GM21717 (cell line): ENCODE data around the gene CLPTM1L.
"Not testable (repeated sequence)": the region's sequence is repeated elsewhere in the genome, so short reads cannot be mapped to it uniquely, and the experiment has no call there.

Source experiments
- ATAC-seq: cut with Tn5 transposase; IDR thresholded peaks from one replicate; pipeline ENCODE4 v1.9.1; 2021; ENCODE audit warnings: mild to moderate bottlenecking, moderate library complexity; ENCODE audit not compliant: unreplicated experiment

Gene CLPTM1L

DNA sequence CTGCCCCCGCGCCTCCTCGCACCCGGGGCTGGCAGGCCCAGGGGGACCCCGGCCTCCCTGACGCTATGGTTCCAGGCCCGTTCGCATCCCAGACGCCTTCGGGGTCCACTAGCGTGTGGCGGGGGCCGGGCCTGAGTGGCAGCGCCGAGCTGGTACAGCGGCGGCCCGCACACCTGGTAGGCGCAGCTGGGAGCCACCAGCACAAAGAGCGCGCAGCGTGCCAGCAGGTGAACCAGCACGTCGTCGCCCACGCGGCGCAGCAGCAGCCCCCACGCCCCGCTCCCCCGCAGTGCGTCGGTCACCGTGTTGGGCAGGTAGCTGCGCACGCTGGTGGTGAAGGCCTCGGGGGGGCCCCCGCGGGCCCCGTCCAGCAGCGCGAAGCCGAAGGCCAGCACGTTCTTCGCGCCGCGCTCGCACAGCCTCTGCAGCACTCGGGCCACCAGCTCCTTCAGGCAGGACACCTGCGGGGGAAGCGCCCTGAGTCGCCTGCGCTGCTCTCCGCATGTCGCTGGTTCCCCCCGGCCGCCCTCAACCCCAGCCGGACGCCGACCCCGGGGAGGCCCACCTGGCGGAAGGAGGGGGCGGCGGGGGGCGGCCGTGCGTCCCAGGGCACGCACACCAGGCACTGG lies 50.6 kb downstream of the CLPTM1L start:
- no peak for ATAC-seq

DNA sequence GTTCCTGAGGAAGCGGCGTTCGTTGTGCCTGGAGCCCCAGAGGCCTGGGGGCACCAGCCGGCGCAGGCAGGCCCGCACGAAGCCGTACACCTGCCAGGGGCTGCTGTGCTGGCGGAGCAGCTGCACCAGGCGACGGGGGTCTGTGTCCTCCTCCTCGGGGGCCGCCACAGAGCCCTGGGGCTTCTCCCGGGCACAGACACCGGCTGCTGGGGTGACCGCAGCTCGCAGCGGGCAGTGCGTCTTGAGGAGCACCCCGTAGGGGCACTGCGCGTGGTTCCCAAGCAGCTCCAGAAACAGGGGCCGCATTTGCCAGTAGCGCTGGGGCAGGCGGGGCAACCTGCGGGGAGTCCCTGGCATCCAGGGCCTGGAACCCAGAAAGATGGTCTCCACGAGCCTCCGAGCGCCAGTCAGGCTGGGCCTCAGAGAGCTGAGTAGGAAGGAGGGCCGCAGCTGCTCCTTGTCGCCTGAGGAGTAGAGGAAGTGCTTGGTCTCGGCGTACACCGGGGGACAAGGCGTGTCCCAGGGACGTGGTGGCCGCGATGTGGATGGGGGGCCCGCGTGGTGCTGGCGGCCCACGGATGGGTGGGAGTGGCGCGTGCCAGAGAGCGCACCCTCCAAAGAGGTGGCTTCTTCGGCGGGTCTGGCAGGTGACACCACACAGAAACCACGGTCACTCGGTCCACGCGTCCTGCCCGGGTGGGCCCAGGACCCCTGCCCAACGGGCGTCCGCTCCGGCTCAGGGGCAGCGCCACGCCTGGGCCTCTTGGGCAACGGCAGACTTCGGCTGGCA lies 51.3 kb downstream of the CLPTM1L start:
- no peak for ATAC-seq

DNA sequence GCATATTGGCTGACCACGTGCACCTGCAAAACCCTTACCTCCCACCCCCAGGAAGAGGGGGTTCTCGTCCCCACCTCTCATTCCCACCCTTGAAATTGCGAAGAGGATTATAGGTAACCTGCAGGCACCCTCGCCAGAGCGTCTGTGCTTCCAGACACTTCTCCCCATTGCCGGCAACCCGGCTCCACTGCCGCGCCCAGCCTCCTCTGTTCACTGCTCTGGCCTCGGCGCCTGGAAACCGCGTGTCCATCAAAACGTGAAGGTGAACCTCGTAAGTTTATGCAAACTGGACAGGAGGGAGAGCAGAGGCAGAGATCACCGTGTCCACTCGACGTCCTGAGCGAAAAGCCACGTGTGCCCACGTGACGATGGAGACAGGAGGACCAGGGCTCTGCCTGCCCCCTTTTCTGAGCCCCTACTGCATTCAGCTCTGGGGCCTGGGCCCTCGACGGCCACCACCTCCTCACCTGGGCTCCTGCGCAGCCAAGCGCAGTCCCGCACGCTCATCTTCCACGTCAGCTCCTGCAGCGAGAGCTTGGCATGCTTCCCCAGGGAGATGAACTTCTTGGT lies 52.0 kb downstream of the CLPTM1L start:
- ATAC-seq, result no peak

DNA sequence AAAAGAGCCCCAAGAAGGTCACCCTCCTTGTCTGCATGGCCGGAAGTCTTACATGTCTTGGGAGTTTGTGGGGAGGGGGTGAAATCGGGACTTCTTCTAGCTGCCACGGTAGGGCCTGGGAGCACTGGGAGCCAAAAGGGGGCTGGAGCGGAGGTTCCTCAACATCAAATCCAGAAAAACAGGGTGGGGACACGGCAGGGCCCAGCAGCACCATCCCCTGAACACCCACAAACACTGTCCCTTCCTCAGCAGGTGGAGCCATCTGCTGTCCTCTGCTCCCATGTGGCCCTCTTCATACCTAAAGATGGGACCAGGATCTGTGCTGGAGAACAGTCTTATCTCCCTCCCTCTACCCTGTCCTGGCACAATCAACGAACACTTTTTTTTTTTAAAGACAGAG lies 52.8 kb downstream of the CLPTM1L start:
- ATAC-seq, result no peak

DNA sequence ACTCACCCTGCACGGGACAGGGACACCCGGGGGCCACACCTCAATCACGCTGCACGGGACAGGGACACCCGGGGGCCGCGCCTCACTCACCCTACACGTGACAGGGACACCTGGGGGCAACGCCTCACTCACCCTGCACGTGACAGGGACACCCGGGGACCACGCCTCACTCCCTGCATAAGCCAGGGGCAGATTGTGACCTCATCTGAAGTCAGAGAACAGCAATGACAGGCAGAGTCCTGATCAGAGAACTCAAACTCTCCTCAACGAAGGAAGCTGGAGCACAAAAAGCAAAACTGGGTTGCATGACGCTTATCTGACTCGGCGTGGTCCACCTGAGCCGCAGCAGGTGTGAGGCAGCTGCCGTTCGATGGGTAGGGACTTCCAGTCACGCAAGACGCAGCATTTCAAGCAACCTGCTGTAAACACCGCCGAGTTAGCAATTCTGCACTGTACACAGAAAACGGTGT lies 53.3 kb downstream of the CLPTM1L start:
- ATAC-seq, result no peak

DNA sequence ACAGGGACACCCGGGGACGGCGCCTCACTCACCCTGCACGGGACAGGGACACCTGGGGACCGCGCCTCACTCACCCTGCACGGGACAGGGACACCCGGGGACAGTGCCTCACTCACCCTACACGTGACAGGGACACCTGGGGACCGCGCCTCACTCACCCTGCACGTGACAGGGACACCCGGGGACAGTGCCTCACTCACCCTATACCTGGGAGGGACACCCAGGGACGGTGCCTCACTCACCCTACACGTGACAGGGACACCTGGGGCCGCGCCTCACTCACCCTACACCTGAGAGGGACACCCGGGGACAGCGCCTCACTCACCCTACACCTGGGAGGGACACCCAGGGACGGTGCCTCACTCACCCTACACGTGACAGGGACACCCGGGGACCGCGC lies 53.9 kb downstream of the CLPTM1L start:
- not testable (repeated sequence) for ATAC-seq

DNA sequence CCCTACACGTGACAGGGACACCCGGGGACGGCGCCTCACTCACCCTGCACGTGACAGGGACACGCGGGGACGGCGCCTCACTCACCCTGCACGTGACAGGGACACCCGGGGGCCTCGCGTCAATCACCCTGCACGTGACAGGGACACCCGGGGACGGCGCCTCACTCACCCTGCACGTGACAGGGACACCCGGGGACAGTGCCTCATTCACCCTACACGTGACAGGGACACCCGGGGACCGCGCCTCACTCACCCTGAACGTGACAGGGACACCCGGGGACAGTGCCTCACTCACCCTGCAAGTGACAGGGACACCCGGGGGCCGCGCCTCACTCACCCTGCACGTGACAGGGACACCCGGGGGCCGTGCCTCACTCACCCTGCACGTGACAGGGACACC lies 55.3 kb downstream of the CLPTM1L start:
- ATAC-seq, result not testable (repeated sequence)

DNA sequence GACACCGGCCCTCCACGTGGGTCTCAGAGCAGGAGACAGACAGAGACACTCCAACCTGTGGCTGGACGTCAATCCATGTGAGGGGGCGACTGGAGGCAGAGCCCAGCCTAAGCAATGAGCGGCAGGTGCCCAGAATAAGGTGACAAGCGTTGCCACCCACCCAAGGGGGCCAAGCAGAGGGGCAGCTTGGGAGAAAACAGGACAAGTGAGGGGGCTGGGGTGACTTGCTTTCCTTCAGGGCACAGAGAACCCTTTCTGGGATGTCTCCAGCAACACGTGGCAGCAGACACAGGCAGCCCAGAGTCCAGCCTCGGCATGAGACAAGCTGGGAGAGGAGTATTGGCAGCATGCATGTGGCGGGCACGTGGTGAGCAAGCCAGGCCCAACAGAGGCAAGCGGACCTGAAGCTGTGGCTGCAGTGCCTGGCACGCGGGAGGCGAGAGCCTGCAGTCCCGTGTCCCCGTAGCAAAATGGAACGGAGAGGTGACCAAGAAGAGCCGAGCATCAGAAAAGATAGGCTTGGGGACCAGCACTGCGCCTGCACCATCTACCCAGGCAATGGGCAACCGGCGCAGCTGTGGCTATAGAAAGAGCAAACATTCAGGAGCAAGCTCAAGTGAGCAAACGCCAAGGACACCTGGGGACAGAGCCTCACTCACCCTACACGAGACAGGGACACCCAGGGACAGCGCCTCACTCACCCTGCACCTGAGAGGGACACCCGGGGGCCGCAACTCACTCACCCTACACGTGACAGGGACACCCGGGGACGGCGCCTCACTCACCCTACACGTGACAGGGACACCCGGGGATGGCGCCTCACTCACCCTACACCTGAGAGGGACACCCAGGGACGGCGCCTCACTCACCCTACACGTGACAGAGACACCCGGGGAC lies 56.2 kb downstream of the CLPTM1L start:
- no peak for ATAC-seq

DNA sequence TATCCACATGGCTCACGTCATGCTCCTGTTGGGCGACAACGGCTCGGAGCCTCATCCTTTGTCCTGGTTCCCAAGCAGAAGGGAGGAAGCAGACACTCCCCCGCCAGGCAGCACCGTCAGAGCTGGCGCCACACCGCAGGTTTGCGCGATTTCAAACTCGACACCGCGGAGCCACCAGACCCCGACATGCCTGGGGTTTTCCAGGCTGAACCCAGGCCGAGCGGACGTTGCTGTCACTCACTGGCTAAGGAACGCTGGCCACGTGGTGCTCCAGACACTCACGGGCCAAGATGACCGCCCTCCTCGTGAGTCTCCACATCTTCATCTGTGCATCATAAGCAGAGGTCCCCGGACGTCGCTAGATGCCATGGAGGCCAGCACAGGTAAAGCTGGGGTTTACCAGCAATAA lies 59.0 kb downstream of the CLPTM1L start:
- ATAC-seq, result no peak

DNA sequence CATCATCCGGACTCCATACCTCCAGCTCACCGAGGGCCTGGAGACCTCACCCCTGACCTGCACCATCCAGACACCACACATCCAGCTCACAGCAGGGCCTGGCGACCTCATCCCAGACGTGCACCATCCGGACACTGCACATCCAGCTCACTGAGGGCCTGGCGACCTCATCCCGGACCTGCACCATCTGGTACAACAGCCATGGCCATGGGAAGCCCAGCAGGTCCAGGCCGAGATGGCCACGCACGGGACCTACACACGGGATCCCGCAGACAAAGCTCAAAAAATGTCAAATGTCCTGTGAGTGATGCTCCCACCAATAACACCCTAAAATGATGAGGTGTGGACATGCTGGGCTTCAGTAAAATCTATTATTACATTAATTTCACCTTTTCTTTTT lies 59.8 kb downstream of the CLPTM1L start:
- ATAC-seq, result no peak

DNA sequence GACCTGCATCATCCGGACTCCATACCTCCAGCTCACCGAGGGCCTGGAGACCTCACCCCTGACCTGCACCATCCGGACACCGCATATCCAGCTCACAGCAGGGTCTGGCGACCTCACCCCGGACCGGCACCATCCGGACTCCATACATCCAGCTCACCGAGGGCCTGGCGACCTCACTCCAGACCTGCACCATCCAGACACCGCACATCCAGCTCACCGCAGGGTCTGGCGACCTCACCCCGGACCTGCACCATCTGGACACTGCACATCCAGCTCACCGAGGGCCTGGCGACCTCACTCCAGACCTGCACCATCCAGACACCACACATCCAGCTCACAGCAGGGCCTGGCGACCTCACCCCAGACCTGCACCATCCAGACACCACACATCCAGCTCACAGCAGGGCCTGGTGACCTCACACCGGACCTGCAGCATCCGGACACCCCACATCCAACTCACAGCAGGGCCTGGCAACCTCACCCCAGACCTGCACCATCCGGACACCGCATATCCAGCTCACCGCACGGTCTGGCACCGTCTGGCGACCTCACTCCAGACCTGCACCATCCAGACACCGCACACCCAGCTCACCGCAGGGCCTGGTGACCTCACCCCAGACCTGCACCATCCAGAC lies 60.4 kb downstream of the CLPTM1L start:
- ATAC-seq, result not testable (repeated sequence)

DNA sequence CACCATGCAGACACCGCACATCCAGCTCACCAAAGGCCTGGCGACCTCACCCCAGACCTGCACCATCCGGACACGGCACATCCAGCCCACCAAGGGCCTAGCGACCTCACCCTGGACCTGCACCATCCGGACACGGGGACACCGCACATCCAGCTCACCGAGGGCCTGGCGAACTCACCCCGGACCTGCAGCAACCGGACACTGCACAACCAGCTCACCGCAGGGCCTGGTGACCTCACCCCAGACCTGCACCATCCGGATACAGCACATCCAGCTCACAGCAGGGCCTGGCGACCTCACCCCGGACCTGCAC lies 61.2 kb downstream of the CLPTM1L start:
- not testable (repeated sequence) for ATAC-seq

DNA sequence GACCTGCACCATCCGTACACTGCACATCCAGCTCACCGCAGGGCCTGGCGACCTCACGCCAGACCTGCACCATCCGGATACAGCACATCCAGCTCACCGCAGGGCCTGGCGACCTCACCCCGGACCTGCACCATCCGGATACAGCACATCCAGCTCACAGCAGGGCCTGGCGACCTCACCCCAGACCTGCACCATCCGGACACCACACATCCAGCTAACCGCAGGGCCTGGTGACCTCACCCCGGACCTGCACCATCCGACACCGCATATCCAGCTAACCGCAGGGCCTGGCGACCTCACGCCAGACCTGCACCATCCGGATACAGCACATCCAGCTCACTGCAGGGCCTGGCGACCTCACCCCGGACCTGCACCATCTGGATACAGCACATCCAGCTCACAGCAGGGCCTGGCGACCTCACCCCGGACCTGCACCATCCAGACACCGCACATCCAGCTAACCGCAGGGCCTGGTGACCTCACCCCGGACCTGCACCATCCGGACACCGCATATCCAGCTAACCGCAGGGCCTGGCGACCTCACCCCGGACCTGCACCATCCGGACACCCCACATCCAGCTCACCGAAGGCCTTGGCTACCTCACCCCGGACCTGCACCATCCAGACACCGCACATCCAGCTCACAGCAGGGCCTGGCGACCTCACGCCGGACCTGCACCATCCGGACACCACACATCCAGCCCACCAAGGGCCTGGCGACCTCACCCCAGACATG lies 61.7 kb downstream of the CLPTM1L start:
- ATAC-seq, result not testable (repeated sequence)

DNA sequence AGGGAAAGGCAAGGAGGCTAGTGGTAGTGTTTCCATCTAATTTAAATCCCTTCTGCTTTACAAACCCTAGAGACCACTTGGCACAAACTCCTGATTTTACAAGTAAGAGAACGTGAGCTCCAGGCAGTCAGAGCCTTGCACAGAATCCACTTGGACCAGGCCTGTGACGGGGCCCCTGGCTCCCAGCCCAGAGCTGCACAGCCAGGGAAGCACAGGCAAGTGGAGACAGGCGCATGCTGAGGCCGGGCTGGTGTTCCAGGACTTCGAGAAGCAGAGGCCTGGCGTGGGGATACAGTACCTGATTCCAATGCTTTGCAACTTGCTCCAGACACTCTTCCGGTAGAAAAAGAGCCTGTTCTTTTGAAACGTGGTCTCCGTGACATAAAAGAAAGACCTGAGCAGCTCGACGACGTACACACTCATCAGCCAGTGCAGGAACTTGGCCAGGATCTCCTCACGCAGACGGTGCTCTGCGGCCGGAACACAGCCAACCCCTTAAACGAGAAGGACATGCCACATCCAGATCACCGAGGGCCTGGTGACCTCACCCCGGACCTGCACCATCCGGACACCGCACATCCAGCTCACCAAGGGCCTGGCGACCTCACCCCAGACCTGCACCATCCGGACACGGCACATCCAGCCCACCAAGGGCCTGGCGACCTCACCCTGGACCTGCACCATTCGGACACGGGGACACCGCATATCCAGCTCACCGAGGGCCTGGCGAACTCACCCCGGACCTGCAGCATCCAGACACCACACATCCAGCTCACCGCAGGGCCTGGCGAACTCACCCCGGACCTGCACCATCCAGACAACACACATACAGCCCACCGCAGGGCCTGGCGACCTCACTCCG lies 62.5 kb downstream of the CLPTM1L start:
- ATAC-seq, result no peak

DNA sequence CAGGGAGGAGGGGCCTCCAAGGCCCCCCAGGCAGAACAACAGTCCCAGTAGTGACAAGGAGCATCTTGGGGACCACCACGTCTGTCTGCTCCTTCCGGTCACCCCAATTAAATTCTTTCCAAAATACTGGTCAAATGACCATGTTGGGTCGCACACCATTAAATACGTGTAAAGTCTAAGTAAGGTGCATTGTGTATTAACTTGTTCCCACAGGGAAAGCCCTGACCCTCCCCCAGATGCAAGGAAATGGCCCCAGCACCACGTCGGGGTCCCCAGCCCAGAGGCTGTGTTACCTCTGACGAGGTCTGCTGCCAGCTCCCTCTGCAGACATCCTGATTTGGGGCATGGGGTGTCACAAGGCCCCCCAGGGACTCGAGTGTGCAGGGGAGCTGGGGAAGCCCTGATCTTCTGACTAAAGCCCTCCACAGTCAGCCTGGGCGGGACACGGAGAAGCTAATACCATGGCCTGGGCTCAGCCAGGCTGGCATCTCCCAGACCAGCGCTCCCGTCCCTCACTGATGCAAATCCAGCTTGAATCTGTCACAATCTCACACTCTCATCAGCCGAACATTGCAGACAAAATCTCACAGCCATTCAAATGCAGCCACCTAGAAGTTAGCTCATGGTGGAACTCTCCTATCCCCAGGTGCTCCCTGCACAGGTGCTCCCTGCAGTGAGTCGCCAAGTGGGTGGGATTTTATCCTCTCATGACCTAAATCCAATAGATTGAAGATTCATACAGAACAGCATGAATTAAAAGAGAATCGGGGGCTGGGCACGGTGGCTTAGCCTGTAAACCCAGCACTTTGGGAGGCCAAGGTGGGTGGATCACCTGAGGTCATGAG lies 63.6 kb downstream of the CLPTM1L start:
- no peak for ATAC-seq

DNA sequence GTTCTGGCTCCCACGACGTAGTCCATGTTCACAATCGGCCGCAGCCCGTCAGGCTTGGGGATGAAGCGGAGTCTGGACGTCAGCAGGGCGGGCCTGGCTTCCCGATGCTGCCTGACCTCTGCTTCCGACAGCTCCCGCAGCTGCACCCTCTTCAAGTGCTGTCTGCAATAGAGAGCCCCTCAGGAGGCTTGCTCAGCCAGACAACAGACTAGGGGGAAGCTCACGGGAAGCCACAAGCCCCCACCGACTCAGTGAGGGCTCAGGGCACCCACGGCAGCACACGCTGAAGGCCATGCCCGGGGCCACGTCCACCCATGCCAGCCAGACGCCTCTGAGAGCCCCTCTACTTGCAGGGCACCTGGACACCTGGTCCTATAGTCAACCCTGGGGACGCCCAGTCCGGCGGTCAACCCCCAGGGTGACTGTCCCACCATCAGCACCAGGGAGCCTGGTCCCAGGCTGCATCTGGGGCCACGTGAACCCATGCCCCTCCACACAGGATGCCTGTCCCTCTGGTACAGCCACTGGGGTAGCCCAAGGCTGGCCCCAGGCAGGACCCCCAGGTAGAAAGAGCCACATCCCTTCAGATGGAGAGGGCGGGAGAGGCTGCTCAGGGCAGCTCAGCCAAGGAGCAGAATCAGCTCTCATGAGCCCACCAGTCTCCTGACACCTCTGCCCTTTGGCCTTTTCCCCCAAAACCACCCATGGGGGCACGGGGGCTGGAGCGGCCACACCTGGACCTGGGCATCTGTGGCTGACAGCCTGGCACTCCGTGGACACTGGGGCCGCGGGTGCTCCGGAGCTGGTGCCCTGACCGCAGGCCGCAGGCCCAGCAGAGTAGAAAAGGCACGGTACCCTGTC lies 64.5 kb downstream of the CLPTM1L start:
- no peak for ATAC-seq

DNA sequence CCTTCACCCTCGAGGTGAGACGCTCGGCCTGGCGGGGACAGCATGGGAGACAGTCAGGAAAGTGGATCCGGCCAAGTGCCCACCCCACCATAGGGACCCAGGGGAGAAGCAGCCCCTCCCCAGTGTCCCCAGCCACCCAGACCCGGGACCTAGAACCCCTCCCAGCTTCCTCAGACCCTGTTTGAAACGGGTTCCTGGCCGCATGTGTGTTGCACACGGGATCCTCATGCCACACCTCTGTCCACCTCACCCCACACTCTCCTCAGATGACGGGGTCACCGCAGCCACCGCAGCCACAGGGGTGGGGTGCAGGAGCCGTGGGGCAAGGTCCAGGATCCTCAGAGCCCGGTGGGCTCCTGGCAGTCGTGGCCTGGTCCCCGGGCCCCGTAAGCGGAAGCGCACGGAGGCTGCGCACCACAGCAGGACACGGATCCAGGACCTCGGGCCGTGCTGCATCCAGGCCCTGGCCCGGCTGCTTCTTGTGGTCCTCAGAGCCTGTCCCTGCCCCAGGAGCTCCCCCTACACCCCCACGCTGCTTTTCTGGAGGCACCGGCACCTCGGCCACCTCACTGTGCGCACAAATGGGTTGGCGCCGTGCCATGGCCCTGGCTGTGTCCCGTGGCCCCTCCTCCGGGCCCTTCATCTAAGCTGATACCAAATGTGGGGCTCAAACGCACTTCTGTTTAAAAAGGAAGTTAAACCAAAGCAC lies 65.3 kb downstream of the CLPTM1L start:
- ATAC-seq, result no peak
